Erythroblast (primary cell): Measurements from ENCODE around the gene RNF4.

Experiments
- GATA1 ChIP-seq: IDR thresholded peaks from 2 replicates; pipeline ENCODE4 v1.6.1; 2011; ENCODE audit warnings: low read depth, mild to moderate bottlenecking, control low read depth, low read length, moderate library complexity
- POLR2A ChIP-seq: IDR thresholded peaks from 2 replicates; pipeline ENCODE4 v1.6.1; 2011; ENCODE audit warnings: mild to moderate bottlenecking, low read length

DNA sequence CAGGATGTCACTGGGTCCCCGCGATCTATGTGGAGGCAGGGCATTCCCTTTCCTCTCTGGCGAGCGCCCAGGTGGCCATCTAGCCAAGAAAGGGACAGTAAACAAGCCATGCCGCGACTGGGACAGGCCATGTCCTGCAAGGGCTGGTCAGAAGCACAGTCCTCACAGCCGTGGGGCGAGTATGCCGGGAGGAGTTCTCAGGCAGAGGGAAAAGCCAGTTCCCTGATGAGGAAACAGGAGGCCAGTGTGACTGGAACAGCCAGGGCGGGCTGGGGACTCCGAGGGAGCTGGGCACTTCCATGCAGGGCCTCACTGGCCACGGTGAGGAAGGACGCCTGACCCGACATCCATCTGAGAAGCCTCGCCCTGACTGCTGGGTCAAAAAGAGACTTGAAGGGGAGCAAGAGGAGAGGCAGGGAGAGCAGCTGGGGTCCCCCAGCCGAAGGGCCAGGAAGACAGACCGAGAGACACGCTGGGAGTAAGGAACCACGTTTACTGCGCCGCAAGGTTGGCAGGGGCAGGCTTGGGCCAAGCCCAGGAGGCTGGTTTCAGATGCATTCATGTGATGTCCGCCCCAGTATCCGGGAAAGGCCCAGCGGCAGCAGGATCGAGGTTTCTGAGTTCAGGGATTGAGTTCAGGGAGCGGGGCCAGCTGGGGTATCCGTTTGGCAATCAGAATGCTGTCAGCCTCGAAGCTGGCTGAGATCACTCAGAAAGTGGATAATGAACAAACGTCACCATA lies 35.1 kb upstream of the RNF4 start:
- TF ChIP-seq POLR2A: no peak
- TF ChIP-seq GATA1: no peak
